HepG2 (cell line): ENCODE results near the gene TMCC1. TPM values are rescaled to one million over a fixed set of nuclear protein-coding genes. Genes with fewer than 3 reads are reported as not detected.

ENCODE experiments used
- GABPB1 ChIP-seq: IDR thresholded peaks from 2 replicates; pipeline ENCODE4 v1.6.1; 2016; ENCODE audit warnings: mild to moderate bottlenecking, missing genetic modification reagents, moderate library complexity, missing compliant biosample characterization
- HDAC2 ChIP-seq: sonication (generic); formaldehyde crosslinking; IDR thresholded peaks from 2 replicates; pipeline ENCODE4 v1.4.0; 2020; ENCODE audit warnings: missing genetic modification reagents
- HNRNPH1 ChIP-seq: fragments of 200-400 bp; formaldehyde crosslinking; optimal IDR thresholded peaks from 2 replicates; pipeline ENCODE3; 2017; ENCODE audit warnings: mild to moderate bottlenecking, low read depth, low read length
- MIER2 ChIP-seq: IDR thresholded peaks from 2 replicates; pipeline ENCODE4 v1.6.1; 2016; ENCODE audit warnings: missing biosample characterization, missing genetic modification reagents
- MTF1 ChIP-seq: sonication (generic); formaldehyde crosslinking; IDR thresholded peaks from 2 replicates; pipeline ENCODE4 v1.5.0; 2020; ENCODE audit warnings: missing genetic modification reagents
- MYNN ChIP-seq: sonication (generic); formaldehyde crosslinking; IDR thresholded peaks from 2 replicates; pipeline ENCODE4 v1.4.0; 2020; ENCODE audit warnings: mild to moderate bottlenecking, low read depth, missing genetic modification reagents
- SNAPC2 ChIP-seq: sonication (generic); formaldehyde crosslinking; IDR thresholded peaks from 2 replicates; pipeline ENCODE4 v1.8.1; 2022; ENCODE audit warnings: mild to moderate bottlenecking, missing genetic modification reagents
- SP2 ChIP-seq: sonication (generic); formaldehyde crosslinking; IDR thresholded peaks from 2 replicates; pipeline ENCODE4 v1.5.1; 2020; ENCODE audit warnings: mild to moderate bottlenecking, missing genetic modification reagents
- SPEN ChIP-seq: sonication (generic); formaldehyde crosslinking; IDR thresholded peaks from 2 replicates; pipeline ENCODE4 v1.5.1; 2020; ENCODE audit warnings: low read depth, mild to moderate bottlenecking, missing genetic modification reagents
- SYNCRIP ChIP-seq: fragments of 200-400 bp; formaldehyde crosslinking; IDR thresholded peaks from 2 replicates; pipeline ENCODE4 v1.6.1; 2018; ENCODE audit warnings: mild to moderate bottlenecking, low read depth, low read length; ENCODE audit not compliant: insufficient read depth
- YY1 ChIP-seq: IDR thresholded peaks from 2 replicates; pipeline ENCODE4 v1.6.1; 2011; ENCODE audit warnings: low read length, low read depth, moderate library complexity, mild to moderate bottlenecking; ENCODE audit not compliant: insufficient read depth, insufficient replicate concordance
- ZBTB21 ChIP-seq: sonication (generic); formaldehyde crosslinking; IDR thresholded peaks from 2 replicates; pipeline ENCODE4 v1.4.0; 2020; ENCODE audit warnings: missing genetic modification reagents
- ZNF180 ChIP-seq: sonication (generic); formaldehyde crosslinking; IDR thresholded peaks from 2 replicates; pipeline ENCODE4 v1.4.0; 2020; ENCODE audit warnings: low read depth, missing genetic modification reagents, borderline replicate concordance
- ZNF205 ChIP-seq: IDR thresholded peaks from 2 replicates; pipeline ENCODE4 v1.6.1; 2018; ENCODE audit warnings: missing biosample characterization, missing genetic modification reagents
- ZNF232 ChIP-seq: sonication (generic); formaldehyde crosslinking; IDR thresholded peaks from 2 replicates; pipeline ENCODE4 v1.4.0; 2020; ENCODE audit warnings: missing genetic modification reagents, borderline replicate concordance
- ZNF331 ChIP-seq: sonication (generic); formaldehyde crosslinking; IDR thresholded peaks from 2 replicates; pipeline ENCODE4 v1.4.0; 2020; ENCODE audit warnings: missing genetic modification reagents
- ZNF367 ChIP-seq: sonication (generic); formaldehyde crosslinking; IDR thresholded peaks from 2 replicates; pipeline ENCODE4 v1.4.0; 2020; ENCODE audit warnings: missing genetic modification reagents, borderline replicate concordance
- ZNF382 ChIP-seq: sonication (generic); formaldehyde crosslinking; IDR thresholded peaks from 2 replicates; pipeline ENCODE4 v1.5.0; 2020; ENCODE audit warnings: missing genetic modification reagents, mild to moderate bottlenecking, borderline replicate concordance
- ZNF510 ChIP-seq: sonication (generic); formaldehyde crosslinking; IDR thresholded peaks from 2 replicates; pipeline ENCODE4 v1.4.0; 2020; ENCODE audit warnings: low read depth, mild to moderate bottlenecking, missing genetic modification reagents
- ZNF672 ChIP-seq: sonication (generic); formaldehyde crosslinking; IDR thresholded peaks from 2 replicates; pipeline ENCODE4 v1.8.1; 2022; ENCODE audit warnings: missing genetic modification reagents
- ZNF773 ChIP-seq: sonication (generic); formaldehyde crosslinking; IDR thresholded peaks from 2 replicates; pipeline ENCODE4 v1.4.0; 2020; ENCODE audit warnings: missing genetic modification reagents, borderline replicate concordance
- polyA plus RNA-seq, 8 experiments: library from polyadenylated mRNA; depleted of rRNA in 3 of 8; stranded (reverse) in 7 of 8; unstranded in 1 of 8; fragments of >200 nt; fragmentation: Illumina TruSeq in 4 of 8; extraction: Trizol in 4 of 8; gene quantifications; 2 replicates each; pipeline versions ENCODE4 v1.2.1 to v1.2.3, GENCODE V29; 2011 to 2016; ENCODE audit warnings: low read depth in 4 of 8, missing spikeins in 1 of 8, mixed read lengths in 1 of 8; ENCODE audit not compliant: insufficient read depth in 1 of 8
- total RNA-seq, 5 experiments: library from RNA; depleted of rRNA; stranded (reverse); fragments of >200 nt; fragmentation: Illumina TruSeq; extraction: Trizol; gene quantifications; 2 replicates each; pipeline ENCODE4 v1.2.3, GENCODE V29; 2016; ENCODE audit warnings: low read depth in 1 of 5
- TF ChIP-seq, protein P1 (sequence below): sonication (generic); formaldehyde crosslinking; IDR thresholded peaks from 2 replicates; pipeline ENCODE4 v1.4.0; 2020; ENCODE audit warnings: mild to moderate bottlenecking, missing genetic modification reagents
- TF ChIP-seq, protein P2 (sequence below): IDR thresholded peaks from 2 replicates; pipeline ENCODE4 v1.6.1; 2016; ENCODE audit warnings: low read depth
- TF ChIP-seq, protein P3 (sequence below): sonication (generic); formaldehyde crosslinking; IDR thresholded peaks from 2 replicates; pipeline ENCODE4 v1.4.0; 2020; ENCODE audit warnings: mild to moderate bottlenecking, missing genetic modification reagents
- TF ChIP-seq, protein P4 (sequence below): sonication (generic); formaldehyde crosslinking; IDR thresholded peaks from 2 replicates; pipeline ENCODE4 v1.4.0; 2020; ENCODE audit warnings: missing genetic modification reagents

The TMCC1 gene
- total and polyA plus RNA-seq, 2 of the 13 experiments (the other 11 are each of a cell fraction or from before 2014, with no cell fraction given) = 12.1 to 264 TPM

DNA sequence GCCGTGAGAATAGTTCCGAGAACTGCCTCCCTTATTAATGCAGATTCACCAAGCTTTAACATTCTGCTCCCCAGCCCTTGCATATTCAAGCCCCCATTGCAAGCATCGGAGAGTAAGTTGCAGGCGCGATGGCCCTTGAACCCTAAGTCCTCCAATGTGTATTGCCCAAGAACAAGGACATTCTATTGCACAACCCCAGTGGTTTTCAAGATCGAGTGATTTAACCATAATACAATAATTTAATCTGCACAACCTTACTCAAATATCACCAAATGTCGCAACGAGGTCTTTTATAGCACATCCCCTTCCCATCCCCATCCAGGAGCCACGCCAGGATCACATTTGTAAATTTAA is 265.4 kb downstream of the TMCC1 start (continued):
- TF ChIP-seq MIER2 (CRISPR knock-in tag) = 0 out of 2 replicates have a peak, but pooled peaks have one; percentile 8
- TF ChIP-seq SP2 = no peak
- no peak for TF ChIP-seq SNAPC2 (CRISPR knock-in tag)
- TF ChIP-seq SPEN = no peak
- no peak for TF ChIP-seq ZNF232 (CRISPR knock-in tag)
- TF ChIP-seq ZNF672 = no peak
- TF ChIP-seq HNRNPH1 = no peak
- no peak for TF ChIP-seq MYNN
- no peak for TF ChIP-seq ZNF205 (CRISPR knock-in tag)
- no peak for TF ChIP-seq MTF1 (CRISPR knock-in tag)
- TF ChIP-seq SYNCRIP = no peak
- TF ChIP-seq HDAC2 (CRISPR knock-in tag) = peak; percentile 50; the same call in 1 of the 2 replicates
- TF ChIP-seq ZNF382 (CRISPR knock-in tag) = no peak
- TF ChIP-seq, protein P1, sequence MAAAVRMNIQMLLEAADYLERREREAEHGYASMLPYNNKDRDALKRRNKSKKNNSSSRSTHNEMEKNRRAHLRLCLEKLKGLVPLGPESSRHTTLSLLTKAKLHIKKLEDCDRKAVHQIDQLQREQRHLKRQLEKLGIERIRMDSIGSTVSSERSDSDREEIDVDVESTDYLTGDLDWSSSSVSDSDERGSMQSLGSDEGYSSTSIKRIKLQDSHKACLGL = no peak
- TF ChIP-seq ZNF773 = no peak
- TF ChIP-seq GABPB1 = no peak
- TF ChIP-seq YY1 = no peak
- TF ChIP-seq, protein P2, sequence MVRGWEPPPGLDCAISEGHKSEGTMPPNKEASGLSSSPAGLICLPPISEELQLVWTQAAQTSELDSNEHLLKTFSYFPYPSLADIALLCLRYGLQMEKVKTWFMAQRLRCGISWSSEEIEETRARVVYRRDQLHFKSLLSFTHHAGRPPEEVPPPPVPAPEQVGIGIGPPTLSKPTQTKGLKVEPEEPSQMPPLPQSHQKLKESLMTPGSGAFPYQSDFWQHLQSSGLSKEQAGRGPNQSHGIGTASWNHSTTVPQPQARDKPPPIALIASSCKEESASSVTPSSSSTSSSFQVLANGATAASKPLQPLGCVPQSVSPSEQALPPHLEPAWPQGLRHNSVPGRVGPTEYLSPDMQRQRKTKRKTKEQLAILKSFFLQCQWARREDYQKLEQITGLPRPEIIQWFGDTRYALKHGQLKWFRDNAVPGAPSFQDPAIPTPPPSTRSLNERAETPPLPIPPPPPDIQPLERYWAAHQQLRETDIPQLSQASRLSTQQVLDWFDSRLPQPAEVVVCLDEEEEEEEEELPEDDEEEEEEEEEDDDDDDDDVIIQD = no peak
- no peak for TF ChIP-seq ZNF331 (CRISPR knock-in tag)
- TF ChIP-seq, protein P3, sequence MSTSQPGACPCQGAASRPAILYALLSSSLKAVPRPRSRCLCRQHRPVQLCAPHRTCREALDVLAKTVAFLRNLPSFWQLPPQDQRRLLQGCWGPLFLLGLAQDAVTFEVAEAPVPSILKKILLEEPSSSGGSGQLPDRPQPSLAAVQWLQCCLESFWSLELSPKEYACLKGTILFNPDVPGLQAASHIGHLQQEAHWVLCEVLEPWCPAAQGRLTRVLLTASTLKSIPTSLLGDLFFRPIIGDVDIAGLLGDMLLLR (CRISPR knock-in tag) = no peak
- TF ChIP-seq ZNF367 (CRISPR knock-in tag) = no peak
- TF ChIP-seq ZNF510 (CRISPR knock-in tag) = no peak
- TF ChIP-seq, protein P4, sequence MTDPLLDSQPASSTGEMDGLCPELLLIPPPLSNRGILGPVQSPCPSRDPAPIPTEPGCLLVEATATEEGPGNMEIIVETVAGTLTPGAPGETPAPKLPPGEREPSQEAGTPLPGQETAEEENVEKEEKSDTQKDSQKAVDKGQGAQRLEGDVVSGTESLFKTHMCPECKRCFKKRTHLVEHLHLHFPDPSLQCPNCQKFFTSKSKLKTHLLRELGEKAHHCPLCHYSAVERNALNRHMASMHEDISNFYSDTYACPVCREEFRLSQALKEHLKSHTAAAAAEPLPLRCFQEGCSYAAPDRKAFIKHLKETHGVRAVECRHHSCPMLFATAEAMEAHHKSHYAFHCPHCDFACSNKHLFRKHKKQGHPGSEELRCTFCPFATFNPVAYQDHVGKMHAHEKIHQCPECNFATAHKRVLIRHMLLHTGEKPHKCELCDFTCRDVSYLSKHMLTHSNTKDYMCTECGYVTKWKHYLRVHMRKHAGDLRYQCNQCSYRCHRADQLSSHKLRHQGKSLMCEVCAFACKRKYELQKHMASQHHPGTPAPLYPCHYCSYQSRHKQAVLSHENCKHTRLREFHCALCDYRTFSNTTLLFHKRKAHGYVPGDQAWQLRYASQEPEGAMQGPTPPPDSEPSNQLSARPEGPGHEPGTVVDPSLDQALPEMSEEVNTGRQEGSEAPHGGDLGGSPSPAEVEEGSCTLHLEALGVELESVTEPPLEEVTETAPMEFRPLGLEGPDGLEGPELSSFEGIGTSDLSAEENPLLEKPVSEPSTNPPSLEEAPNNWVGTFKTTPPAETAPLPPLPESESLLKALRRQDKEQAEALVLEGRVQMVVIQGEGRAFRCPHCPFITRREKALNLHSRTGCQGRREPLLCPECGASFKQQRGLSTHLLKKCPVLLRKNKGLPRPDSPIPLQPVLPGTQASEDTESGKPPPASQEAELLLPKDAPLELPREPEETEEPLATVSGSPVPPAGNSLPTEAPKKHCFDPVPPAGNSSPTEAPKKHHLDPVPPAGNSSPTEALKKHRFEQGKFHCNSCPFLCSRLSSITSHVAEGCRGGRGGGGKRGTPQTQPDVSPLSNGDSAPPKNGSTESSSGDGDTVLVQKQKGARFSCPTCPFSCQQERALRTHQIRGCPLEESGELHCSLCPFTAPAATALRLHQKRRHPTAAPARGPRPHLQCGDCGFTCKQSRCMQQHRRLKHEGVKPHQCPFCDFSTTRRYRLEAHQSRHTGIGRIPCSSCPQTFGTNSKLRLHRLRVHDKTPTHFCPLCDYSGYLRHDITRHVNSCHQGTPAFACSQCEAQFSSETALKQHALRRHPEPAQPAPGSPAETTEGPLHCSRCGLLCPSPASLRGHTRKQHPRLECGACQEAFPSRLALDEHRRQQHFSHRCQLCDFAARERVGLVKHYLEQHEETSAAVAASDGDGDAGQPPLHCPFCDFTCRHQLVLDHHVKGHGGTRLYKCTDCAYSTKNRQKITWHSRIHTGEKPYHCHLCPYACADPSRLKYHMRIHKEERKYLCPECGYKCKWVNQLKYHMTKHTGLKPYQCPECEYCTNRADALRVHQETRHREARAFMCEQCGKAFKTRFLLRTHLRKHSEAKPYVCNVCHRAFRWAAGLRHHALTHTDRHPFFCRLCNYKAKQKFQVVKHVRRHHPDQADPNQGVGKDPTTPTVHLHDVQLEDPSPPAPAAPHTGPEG (CRISPR knock-in tag) = no peak
- TF ChIP-seq ZNF180 (CRISPR knock-in tag) = no peak
- TF ChIP-seq ZBTB21 (CRISPR knock-in tag) = no peak
